ENCODE measurements around the gene ERGIC1.

ERGIC1 gene

GRCh38 chr5:172973931-172974330, 139.9 kb downstream of the ERGIC1 start:
- no peak for TF ChIP-seq CTCF (IDR thresholded peaks at IDR 0.05; ENCODE audit: low read depth, low read length)
- no peak for DNase-seq (ENCODE audit: extremely low read depth, low read depth)

GRCh38 chr5:172975289-172975688, 141.2 kb downstream of the ERGIC1 start:
- no peak for DNase-seq (ENCODE audit: extremely low read depth, low read depth)
- no peak for TF ChIP-seq CTCF (IDR thresholded peaks at IDR 0.05; ENCODE audit: low read depth, low read length)

- DNase-seq (ENCODE audit: extremely low read depth, low read depth), result no peak
- TF ChIP-seq CTCF (IDR thresholded peaks at IDR 0.05; ENCODE audit: low read depth, low read length), result no peak
These were observed 145.7 kb downstream of the ERGIC1 start for GRCh38 chr5:172979778-172980177.

- no peak for DNase-seq (ENCODE audit: extremely low read depth, low read depth)
- TF ChIP-seq CTCF (IDR thresholded peaks at IDR 0.05; ENCODE audit: low read depth, low read length), result no peak
These were observed 147.9 kb downstream of the ERGIC1 start for GRCh38 chr5:172981931-172982330.

GRCh38 chr5:172983542-172984243, 149.6 kb downstream of the ERGIC1 start, which contains the start of gene ATP6V0E1:
Gene ATP6V0E1, plus strand, starts transcription at chr5:172983771. Its CDS starts 90 bp downstream, at chr5:172983861.
- peak; percentile 81 for DNase-seq (ENCODE audit: extremely low read depth, low read depth)
- no peak for TF ChIP-seq CTCF (IDR thresholded peaks at IDR 0.05; ENCODE audit: low read depth, low read length)

- TF ChIP-seq CTCF (IDR thresholded peaks at IDR 0.05; ENCODE audit: low read depth, low read length), result peak; percentile 74
These were observed 150.3 kb downstream of the ERGIC1 start for GRCh38 chr5:172984244-172984953.

GRCh38 chr5:172985596-172985995, 151.5 kb downstream of the ERGIC1 start:
- no peak for DNase-seq (ENCODE audit: extremely low read depth, low read depth)

More at GRCh38 chr5:172984244-172984953, 150.3 kb downstream of the ERGIC1 start:
- DNase-seq (ENCODE audit: extremely low read depth, low read depth), result peak; percentile 74

More at GRCh38 chr5:172985596-172985995, 151.5 kb downstream of the ERGIC1 start:
- no peak for TF ChIP-seq CTCF (IDR thresholded peaks at IDR 0.05; ENCODE audit: low read depth, low read length)
